Right lobe of liver (tissue), 4 donors: ENCODE data around the gene EPHA7.

Experiments
- POLR2A ChIP-seq: fragments of 450-650 bp; IDR thresholded peaks from one replicate; pipeline ENCODE4 v1.6.1; 2017; ENCODE audit warnings: antibody characterized with exemption, mild to moderate bottlenecking
- TF ChIP-seq, protein P1 (sequence below), 4 donors: fragments of 200-600 bp in 3 of 4; fragments of 450-650 bp in 1 of 4; IDR thresholded peaks; one replicate each; pipeline versions ENCODE4 v1.5.1 to v1.8.0; 2016 to 2022; ENCODE audit warnings: antibody characterized with exemption in 4 of 4, mild to moderate bottlenecking in 2 of 4
- donor health status: DM: no; HTN: no; CAD: no.
- donor health status: DM: no; HTN: no; CAD: no.
- donor health status: DM: no; HTN: yes; CAD: no.

DNA sequence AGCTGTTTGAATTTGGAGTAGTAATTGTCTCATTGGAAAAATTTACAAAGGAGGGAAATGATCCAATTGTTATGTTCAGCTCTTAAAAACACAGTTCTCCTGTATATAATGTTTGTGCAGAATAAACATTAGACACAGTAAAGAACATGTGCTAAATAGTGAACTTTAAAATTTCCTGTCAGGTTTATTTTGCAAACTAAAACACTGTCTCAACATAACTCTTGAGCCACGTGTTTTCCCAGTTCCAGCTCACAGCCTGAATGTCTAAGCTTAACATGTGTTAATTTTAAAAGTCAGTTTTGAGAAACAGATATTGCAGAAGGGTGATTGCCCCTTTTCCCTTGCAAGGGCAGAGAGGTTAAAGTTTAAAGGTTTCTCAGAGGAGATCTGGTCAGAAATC, 20.6 kb downstream of the EPHA7 start:
- TF ChIP-seq, protein P1, sequence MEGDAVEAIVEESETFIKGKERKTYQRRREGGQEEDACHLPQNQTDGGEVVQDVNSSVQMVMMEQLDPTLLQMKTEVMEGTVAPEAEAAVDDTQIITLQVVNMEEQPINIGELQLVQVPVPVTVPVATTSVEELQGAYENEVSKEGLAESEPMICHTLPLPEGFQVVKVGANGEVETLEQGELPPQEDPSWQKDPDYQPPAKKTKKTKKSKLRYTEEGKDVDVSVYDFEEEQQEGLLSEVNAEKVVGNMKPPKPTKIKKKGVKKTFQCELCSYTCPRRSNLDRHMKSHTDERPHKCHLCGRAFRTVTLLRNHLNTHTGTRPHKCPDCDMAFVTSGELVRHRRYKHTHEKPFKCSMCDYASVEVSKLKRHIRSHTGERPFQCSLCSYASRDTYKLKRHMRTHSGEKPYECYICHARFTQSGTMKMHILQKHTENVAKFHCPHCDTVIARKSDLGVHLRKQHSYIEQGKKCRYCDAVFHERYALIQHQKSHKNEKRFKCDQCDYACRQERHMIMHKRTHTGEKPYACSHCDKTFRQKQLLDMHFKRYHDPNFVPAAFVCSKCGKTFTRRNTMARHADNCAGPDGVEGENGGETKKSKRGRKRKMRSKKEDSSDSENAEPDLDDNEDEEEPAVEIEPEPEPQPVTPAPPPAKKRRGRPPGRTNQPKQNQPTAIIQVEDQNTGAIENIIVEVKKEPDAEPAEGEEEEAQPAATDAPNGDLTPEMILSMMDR (IDR thresholded peaks at IDR 0.05) = no peak
- TF ChIP-seq POLR2A = no peak
